ENCODE measurements around the gene YPEL1. TPM values are rescaled to one million over a fixed set of nuclear protein-coding genes. Genes with fewer than 3 reads are reported as not detected.

YPEL1 gene
- total RNA-seq, 2 donors from 2014 or later: 4.6 to 5.3 TPM

Small RNA genes lying within 50 kb of the gene (microRNA-seq; reads per million reads assigned to microRNA genes)
- gene MIR130B (262 to 398 reads per million in 2 donors), gene MIR301B (2.0 to 27.5 reads per million in 2 donors)

Other genes starting within 250 kb of the YPEL1 start
- gene RIMBP3C, start 184.3 kb downstream of the YPEL1 start, total RNA-seq: under 1 TPM; 0.05 to 0.21 TPM
- gene UBE2L3, start 168.1 kb downstream of the YPEL1 start, total RNA-seq: 10 to 100 TPM; 40.1 to 42.3 TPM
- gene YDJC, start 105.8 kb downstream of the YPEL1 start, total RNA-seq: 1 to 10 TPM; 5.7 to 6.4 TPM
- under 1 TPM; 0.18 to 0.44 TPM for gene CCDC116, start 103.0 kb downstream of the YPEL1 start, total RNA-seq
- 10 to 100 TPM; 38.7 to 44.3 TPM for gene SDF2L1, start 93.5 kb downstream of the YPEL1 start, total RNA-seq
- gene PPIL2, start 69.8 kb downstream of the YPEL1 start, total RNA-seq: 10 to 100 TPM; 21.0 to 23.2 TPM
- 100 to 1,000 TPM in 1 of 2 donors, 10 to 100 TPM in 1; 98.3 to 104 TPM for gene MAPK1, start 131.9 kb upstream of the YPEL1 start, total RNA-seq
- 10 to 100 TPM; 33.1 TPM for gene PPM1F, start 217.1 kb upstream of the YPEL1 start, total RNA-seq
- 10 to 100 TPM; 13.5 to 16.2 TPM for gene TOP3B, start 247.0 kb upstream of the YPEL1 start, total RNA-seq